RWPE2 (cell line): ENCODE measurements around the gene HHAT.
A peak's percentile ranks its signal among the peaks of the same experiment; 100 is the strongest.

Experiments used
- ATAC-seq: fragments of 200-7000 bp; cut with Tn5 transposase; 3 replicates; pipeline ENCODE4 v1.9.1; 2021; ENCODE audit warnings: low read depth
- DNase-seq: peaks from one replicate; pipeline ENCODE4 v3.0.0-alpha.2; 2020; ENCODE audit warnings: low spot score
- H3K27ac ChIP-seq: fragments of 450-650 bp; 2 replicates; pipeline ENCODE4 v1.5.1; 2017; ENCODE audit warnings: mild to moderate bottlenecking; ENCODE audit not compliant: poor library complexity, severe bottlenecking
- H3K27me3 ChIP-seq: fragments of 250-450 bp; sonication (Bioruptor Pico); 2 replicates; pipeline ENCODE4 v1.5.1; 2021; ENCODE audit warnings: mild to moderate bottlenecking, moderate library complexity; ENCODE audit not compliant: insufficient read depth, poor library complexity, severe bottlenecking
- H3K36me3 ChIP-seq: fragments of 250-450 bp; sonication (Bioruptor Pico); 2 replicates; pipeline ENCODE4 v1.5.1; 2020; ENCODE audit warnings: low read depth, mild to moderate bottlenecking, moderate library complexity
- H3K4me1 ChIP-seq: fragments of 250-450 bp; sonication (Bioruptor Pico); 2 replicates; pipeline ENCODE4 v1.5.1; 2021; ENCODE audit warnings: mild to moderate bottlenecking, moderate library complexity; ENCODE audit not compliant: insufficient read depth, poor library complexity, severe bottlenecking
- H3K4me3 ChIP-seq: fragments of 250-450 bp; sonication (Bioruptor Pico); 2 replicates; pipeline ENCODE4 v1.5.1; 2021; ENCODE audit warnings: mild to moderate bottlenecking, moderate library complexity; ENCODE audit not compliant: severe bottlenecking
- H3K9me3 ChIP-seq: fragments of 250-450 bp; sonication (Bioruptor Pico); 2 replicates; pipeline ENCODE4 v1.5.1; 2021; ENCODE audit warnings: mild to moderate bottlenecking, moderate library complexity; ENCODE audit not compliant: severe bottlenecking
- TF ChIP-seq, protein P1 (sequence below): fragments of 450-650 bp; IDR thresholded peaks from one replicate; pipeline ENCODE4 v1.5.1; 2017; ENCODE audit warnings: mild to moderate bottlenecking, moderate library complexity; ENCODE audit not compliant: poor library complexity, severe bottlenecking

Gene HHAT

DNA sequence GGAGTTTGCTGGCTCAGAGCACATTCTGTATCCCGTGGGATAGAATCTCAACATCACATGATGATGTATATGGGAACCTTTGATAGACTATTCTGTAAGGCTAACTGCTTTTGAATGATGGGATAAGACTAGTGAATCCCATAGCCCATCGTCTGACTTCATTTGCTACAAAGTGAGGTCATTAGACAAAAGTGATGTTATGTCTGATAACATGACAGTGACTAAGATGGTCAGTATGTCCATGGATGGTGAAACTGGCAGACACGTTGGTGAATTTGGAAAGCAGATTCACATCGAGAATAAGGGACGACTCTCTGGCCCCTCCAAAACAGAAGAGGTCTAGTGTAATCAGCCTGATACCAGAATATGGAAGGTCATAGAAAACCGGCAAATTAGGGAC, 108.4 kb downstream of the HHAT start:
- H3K36me3 ChIP-seq: no peaks in the 10 kb centered on the region
- no peak overlapping the region for H3K27ac ChIP-seq
- peaks cover 9% of the 10 kb centered on the region for H3K4me1 ChIP-seq
- DNase-seq: no peak
- TF ChIP-seq, protein P1, sequence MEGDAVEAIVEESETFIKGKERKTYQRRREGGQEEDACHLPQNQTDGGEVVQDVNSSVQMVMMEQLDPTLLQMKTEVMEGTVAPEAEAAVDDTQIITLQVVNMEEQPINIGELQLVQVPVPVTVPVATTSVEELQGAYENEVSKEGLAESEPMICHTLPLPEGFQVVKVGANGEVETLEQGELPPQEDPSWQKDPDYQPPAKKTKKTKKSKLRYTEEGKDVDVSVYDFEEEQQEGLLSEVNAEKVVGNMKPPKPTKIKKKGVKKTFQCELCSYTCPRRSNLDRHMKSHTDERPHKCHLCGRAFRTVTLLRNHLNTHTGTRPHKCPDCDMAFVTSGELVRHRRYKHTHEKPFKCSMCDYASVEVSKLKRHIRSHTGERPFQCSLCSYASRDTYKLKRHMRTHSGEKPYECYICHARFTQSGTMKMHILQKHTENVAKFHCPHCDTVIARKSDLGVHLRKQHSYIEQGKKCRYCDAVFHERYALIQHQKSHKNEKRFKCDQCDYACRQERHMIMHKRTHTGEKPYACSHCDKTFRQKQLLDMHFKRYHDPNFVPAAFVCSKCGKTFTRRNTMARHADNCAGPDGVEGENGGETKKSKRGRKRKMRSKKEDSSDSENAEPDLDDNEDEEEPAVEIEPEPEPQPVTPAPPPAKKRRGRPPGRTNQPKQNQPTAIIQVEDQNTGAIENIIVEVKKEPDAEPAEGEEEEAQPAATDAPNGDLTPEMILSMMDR: no peak
- no peaks in the 10 kb centered on the region for H3K9me3 ChIP-seq
- ATAC-seq: no peak
- no peak overlapping the region for H3K4me3 ChIP-seq
- H3K27me3 ChIP-seq: no peaks in the 10 kb centered on the region

DNA sequence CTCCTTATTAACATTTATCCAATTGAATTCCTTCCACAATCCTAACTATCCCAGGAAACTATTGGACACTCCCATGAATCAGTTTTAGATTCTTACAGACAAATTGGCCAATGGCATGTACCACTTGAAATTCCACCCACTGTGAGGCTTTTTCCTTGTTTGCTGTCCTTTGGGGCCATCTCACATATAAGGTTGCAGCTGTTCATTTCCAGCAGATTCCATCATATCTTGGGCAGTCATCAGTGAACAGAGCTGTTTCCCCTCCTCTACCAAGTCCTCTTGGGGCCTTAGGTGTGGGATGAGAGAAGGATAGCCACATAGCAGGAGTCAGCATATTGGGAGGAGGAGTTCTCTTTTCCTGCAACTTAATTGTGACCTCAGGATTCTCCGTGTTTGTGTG, 109.1 kb downstream of the HHAT start:
- no peak for DNase-seq
- H3K27ac ChIP-seq: peak overlapping the region; percentile 97
- peaks cover 9% of the 10 kb centered on the region for H3K4me1 ChIP-seq
- H3K27me3 ChIP-seq: no peaks in the 10 kb centered on the region
- TF ChIP-seq, protein P1: no peak
- no peaks in the 10 kb centered on the region for H3K36me3 ChIP-seq
- ATAC-seq: no peak
- H3K4me3 ChIP-seq: no peak overlapping the region
- H3K9me3 ChIP-seq: no peaks in the 10 kb centered on the region

DNA sequence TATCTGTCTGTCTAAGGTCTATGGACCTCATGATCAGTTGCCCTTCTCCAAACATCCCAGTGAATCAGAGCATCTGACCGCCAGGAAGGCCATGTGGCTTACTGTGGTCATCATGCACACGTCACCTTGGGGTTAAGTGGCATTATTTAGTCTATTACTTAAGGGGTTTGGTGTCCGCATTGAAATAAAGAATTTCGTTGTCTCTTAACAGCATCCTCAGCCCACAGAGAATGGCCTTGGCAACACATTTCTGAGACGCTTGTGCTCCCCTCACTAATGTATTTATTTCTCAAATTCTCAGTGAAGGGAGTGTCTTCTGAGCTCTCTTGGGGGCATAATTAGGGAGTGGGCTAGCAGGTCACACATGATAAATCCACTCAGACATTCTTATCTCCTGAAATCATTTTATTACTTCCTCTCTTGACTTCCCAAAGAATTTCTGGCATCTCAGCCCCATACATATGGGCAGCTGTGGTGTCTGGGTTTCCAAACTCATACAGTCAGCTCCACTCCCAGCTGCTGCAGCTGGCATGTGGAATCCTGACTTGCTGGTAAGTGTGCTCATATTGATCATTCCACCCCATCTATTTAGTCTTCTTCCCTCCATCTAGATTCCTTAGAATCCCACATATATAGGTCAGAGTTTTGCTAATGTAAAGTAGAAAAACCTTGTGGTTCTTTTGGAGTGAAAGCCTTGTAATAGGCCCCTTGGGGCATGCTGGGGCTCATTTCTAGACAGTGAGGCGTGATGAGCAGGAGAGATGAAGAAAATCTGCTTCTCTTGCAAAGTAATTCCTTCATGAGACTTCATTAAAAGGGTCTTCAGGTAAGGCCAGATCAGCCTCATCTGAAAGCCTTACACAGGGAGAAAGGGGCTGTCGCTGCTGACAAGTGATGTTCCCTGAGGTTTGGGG, 110.5 kb downstream of the HHAT start:
- TF ChIP-seq, protein P1: no peak
- H3K4me3 ChIP-seq: no peak overlapping the region
- peak overlapping the region; percentile 97 for H3K27ac ChIP-seq

DNA sequence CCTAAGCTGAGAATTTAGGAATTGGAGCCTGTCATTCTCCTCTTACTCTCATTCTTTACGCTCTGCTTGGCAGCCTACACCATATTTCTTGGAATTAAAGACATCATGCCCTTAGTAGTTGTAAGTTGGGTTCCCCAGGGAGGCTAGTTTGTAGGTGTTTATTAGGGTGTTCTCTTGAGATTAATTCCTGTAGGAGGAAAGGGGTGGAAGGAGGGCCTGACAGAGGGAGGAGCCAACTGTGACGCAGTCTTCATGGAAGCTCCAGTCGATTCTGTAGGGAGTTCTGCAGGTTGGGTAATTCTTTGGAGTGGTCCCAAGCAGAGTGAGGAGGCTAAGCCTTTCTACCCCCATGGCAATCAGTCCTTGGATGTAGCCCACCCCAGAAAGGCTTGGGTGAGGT, 111.4 kb downstream of the HHAT start:
- Histone ChIP-seq H3K36me3 (no peaks in the 10 kb centered on the region), H3K4me1 (peaks cover 9% of the 10 kb centered on the region), H3K9me3 (no peaks in the 10 kb centered on the region), H3K27me3 (no peaks in the 10 kb centered on the region), H3K27ac (peak overlapping the region; percentile 97), H3K4me3 (no peak overlapping the region)
- DNase-seq: no peak
- no peak for ATAC-seq
- TF ChIP-seq, protein P1: no peak

More for the DNA sequence above, 110.5 kb downstream of the HHAT start:
- no peaks in the 10 kb centered on the region for H3K27me3 ChIP-seq
- H3K36me3 ChIP-seq: no peaks in the 10 kb centered on the region
- H3K4me1 ChIP-seq: peaks cover 9% of the 10 kb centered on the region
- DNase-seq (no peak), ATAC-seq (peak; percentile 94)
- H3K9me3 ChIP-seq: no peaks in the 10 kb centered on the region

DNA sequence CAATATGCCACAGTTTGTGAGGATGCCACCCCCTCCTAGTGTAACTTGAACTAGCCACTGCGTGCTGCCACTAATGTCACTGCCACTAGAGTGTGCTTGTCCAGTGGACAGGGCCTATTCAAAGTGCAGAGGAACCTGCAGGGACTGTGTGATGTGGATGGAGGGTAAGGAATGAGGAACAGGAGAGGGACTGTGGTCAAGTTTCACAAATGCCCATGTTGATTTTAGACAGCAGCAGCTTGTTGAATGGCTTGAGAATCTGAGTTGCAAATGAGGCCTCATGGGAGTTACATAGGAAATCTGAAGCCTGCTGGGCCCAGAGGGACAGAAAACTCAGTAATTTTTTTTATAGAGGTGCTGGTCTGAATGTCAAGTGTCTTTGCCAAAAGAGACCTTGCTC, 112.3 kb downstream of the HHAT start:
- Histone ChIP-seq H3K4me3 (no peak overlapping the region), H3K9me3 (no peaks in the 10 kb centered on the region), H3K36me3 (no peaks in the 10 kb centered on the region), H3K4me1 (peaks cover 9% of the 10 kb centered on the region), H3K27me3 (no peaks in the 10 kb centered on the region), H3K27ac (peak overlapping the region; percentile 97)
- no peak for DNase-seq
- ATAC-seq: no peak
- TF ChIP-seq, protein P1: no peak
